Measurements from ENCODE around the gene PSTPIP1. TPM values are rescaled to one million over a fixed set of nuclear protein-coding genes. Genes with fewer than 3 reads are reported as not detected.

Gene PSTPIP1
- total RNA-seq, 1 experiment from 2014 or later: 1.5 TPM

- TF ChIP-seq ZNF425 (CRISPR knock-in tag; conservative IDR thresholded peaks at IDR 0.05): no peak
- TF ChIP-seq ELF4 (CRISPR knock-in tag; IDR thresholded peaks at IDR 0.05; ENCODE audit: low read depth): no peak
- peak; percentile 40; the same call in 1 of the 2 replicates for TF ChIP-seq NFYB (CRISPR knock-in tag; conservative IDR thresholded peaks at IDR 0.05; ENCODE audit: low read depth)
- TF ChIP-seq ZBTB21 (CRISPR knock-in tag; IDR thresholded peaks at IDR 0.05; ENCODE audit: borderline replicate concordance): no peak
- no peak for TF ChIP-seq E2F1 (CRISPR knock-in tag; IDR thresholded peaks at IDR 0.05)
- TF ChIP-seq TCF7 (CRISPR knock-in tag; IDR thresholded peaks at IDR 0.05; ENCODE audit: low read depth): no peak
- TF ChIP-seq ATF6 (CRISPR knock-in tag; IDR thresholded peaks at IDR 0.05): no peak
- no peak for TF ChIP-seq STAT6 (CRISPR knock-in tag; conservative IDR thresholded peaks at IDR 0.05; ENCODE audit: low read depth)
- no peak for TF ChIP-seq PRRX2 (CRISPR knock-in tag; IDR thresholded peaks at IDR 0.05)
Measured at GRCh38 chr15:77083381-77084160, 88.6 kb downstream of the PSTPIP1 start (continued).

- Mint-ChIP-seq H3K27me3 (ENCODE audit: low read depth) (peaks cover 23% of the 10 kb centered on the region), H3K27ac (no peak overlapping the region), H3K36me3 (no peaks in the 10 kb centered on the region), H3K4me3 (no peak overlapping the region), H3K4me1 (peaks cover 9% of the 10 kb centered on the region), H3K9me3 (no peaks in the 10 kb centered on the region)
- TF ChIP-seq ZBTB21 (CRISPR knock-in tag; IDR thresholded peaks at IDR 0.05; ENCODE audit: borderline replicate concordance): no peak
- TF ChIP-seq ARID4B (CRISPR knock-in tag; IDR thresholded peaks at IDR 0.05; ENCODE audit: borderline replicate concordance): no peak
- no peak for TF ChIP-seq OVOL2 (CRISPR knock-in tag; IDR thresholded peaks at IDR 0.05; ENCODE audit: borderline replicate concordance)
- no peak for TF ChIP-seq MYBL2 (CRISPR knock-in tag; IDR thresholded peaks at IDR 0.05)
- ATAC-seq: no peak
- ChIA-PET POLR2A (interaction anchor here (1.0 kb wide), 1 partner anchor 13 kb away, joined by 3 read pairs; the partner anchor contains the start of gene TSPAN3), CTCF (interaction anchor here (0.7 to 1.3 kb wide), 3 partner anchors 50 to 459 kb away, joined by 3 to 5 read pairs (median 4); no protein-coding TSS in a partner anchor)
- no peak for DNase-seq (ENCODE audit: low spot score)
Measured at GRCh38 chr15:77084436-77084835, 89.5 kb downstream of the PSTPIP1 start.

All from WTC11 (cell line).